ENCODE measurements around the gene STRIP2.

Gene STRIP2

DNA sequence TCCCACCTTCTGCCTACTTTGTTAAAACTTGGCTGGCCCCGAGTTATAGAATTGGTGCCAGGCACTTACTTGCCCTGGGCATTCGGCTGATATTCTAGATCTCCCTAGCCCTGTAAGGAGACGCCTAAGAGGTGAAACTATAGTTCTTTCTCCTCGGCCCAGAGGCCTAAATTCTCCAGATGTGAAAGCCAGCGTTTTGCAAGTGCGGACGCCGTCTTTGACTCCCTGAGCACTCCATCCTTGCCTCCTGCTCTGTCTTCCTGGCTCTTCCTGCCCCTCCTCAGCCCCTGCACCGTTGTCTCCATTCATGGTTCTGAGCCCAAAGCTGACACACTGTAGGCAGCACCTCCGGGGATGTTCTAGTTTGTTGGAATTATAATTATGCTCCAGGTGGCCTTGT is 79.3 kb downstream of the STRIP2 start:
- TF ChIP-seq, protein P1, sequence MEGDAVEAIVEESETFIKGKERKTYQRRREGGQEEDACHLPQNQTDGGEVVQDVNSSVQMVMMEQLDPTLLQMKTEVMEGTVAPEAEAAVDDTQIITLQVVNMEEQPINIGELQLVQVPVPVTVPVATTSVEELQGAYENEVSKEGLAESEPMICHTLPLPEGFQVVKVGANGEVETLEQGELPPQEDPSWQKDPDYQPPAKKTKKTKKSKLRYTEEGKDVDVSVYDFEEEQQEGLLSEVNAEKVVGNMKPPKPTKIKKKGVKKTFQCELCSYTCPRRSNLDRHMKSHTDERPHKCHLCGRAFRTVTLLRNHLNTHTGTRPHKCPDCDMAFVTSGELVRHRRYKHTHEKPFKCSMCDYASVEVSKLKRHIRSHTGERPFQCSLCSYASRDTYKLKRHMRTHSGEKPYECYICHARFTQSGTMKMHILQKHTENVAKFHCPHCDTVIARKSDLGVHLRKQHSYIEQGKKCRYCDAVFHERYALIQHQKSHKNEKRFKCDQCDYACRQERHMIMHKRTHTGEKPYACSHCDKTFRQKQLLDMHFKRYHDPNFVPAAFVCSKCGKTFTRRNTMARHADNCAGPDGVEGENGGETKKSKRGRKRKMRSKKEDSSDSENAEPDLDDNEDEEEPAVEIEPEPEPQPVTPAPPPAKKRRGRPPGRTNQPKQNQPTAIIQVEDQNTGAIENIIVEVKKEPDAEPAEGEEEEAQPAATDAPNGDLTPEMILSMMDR (IDR thresholded peaks at IDR 0.05; ENCODE audit: extremely low read depth, missing control alignments) = no peak
- no peak for DNase-seq (ENCODE audit: low spot score)

DNA sequence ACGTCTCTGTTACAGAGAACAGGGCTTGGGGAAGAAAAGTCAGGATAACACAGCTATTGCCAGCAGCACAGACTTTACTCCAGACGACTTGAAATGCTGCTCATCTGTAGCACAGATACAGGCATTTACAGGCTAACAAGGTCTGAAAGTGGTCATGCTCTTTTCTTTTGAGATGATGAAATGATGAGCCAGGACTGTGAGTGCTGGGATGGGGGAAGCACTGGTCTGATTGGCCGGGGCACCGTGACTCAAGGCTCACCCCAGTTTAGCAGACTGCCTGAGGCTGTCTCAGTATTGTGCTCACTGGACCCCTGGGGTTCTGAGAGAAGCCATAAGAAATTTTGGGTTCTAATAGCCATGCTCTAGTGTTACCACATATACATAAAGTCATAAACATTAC is 80.5 kb downstream of the STRIP2 start:
- DNase-seq (ENCODE audit: low spot score) = no peak

DNA sequence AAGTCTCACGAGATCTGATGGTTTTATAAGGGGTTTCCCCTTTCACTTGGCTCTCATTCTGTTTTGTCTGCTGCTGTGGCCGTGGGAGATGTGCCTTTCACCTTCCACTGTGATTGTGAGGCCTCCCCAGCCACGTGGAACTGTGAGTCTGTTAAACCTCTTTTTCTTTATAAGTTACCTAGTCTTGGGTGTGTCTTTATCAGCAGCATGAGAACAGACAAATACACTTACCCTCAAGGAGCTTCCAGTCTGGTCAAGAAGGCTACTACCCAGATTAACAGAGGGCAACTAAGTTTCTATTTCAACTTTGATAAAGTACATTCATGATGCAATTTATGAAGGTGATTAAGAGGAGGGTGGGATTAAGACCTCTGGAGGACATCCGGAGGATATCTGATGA is 81.1 kb downstream of the STRIP2 start:
- TF ChIP-seq, protein P1 (IDR thresholded peaks at IDR 0.05; ENCODE audit: extremely low read depth, missing control alignments) = no peak
- DNase-seq (ENCODE audit: low spot score) = no peak

More for the DNA sequence above, 80.5 kb downstream of the STRIP2 start:
- TF ChIP-seq, protein P1 (IDR thresholded peaks at IDR 0.05; ENCODE audit: extremely low read depth, missing control alignments) = no peak

DNA sequence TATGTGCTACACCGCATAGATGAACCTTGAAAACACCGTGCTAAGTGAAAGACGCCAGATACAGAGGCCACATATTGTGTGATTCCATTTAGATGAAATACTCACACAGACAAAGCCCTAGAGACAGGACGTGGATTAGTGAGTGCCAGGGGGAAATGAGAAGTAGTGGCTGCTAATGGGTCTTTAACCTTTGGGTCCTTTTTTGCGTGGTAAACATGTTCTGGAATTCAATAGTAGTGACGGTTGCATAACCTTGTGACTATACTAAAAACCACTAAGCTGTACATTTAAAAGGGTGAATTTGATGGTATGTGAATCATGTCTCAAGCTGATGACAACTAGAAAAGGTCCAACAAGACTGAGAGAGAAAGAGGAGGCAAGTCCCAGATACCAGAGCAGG is 83.7 kb downstream of the STRIP2 start:
- DNase-seq (ENCODE audit: low spot score) = no peak
- TF ChIP-seq, protein P1 (IDR thresholded peaks at IDR 0.05; ENCODE audit: extremely low read depth, missing control alignments) = no peak

DNA sequence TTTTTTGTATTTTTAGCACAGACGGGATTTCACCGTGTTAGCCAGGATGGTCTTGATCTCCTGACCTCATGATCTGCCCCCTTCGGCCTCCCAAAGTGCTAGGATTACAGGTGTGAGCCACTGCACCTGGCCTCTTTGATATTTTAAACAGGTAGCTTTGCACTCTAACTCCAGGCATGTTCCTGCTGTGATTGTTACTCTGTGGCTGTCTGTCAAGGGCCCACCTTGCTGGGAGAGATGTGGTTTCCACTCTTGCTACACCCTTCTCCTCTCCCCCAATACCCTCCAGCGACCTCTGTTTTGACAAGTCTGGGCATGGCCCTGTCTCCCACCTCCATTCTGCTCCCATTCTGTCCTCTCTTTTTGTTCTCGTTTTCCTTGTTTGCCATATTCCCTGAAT is 85.2 kb downstream of the STRIP2 start:
- no peak for DNase-seq (ENCODE audit: low spot score)
- TF ChIP-seq, protein P1 (IDR thresholded peaks at IDR 0.05; ENCODE audit: extremely low read depth, missing control alignments) = no peak

DNA sequence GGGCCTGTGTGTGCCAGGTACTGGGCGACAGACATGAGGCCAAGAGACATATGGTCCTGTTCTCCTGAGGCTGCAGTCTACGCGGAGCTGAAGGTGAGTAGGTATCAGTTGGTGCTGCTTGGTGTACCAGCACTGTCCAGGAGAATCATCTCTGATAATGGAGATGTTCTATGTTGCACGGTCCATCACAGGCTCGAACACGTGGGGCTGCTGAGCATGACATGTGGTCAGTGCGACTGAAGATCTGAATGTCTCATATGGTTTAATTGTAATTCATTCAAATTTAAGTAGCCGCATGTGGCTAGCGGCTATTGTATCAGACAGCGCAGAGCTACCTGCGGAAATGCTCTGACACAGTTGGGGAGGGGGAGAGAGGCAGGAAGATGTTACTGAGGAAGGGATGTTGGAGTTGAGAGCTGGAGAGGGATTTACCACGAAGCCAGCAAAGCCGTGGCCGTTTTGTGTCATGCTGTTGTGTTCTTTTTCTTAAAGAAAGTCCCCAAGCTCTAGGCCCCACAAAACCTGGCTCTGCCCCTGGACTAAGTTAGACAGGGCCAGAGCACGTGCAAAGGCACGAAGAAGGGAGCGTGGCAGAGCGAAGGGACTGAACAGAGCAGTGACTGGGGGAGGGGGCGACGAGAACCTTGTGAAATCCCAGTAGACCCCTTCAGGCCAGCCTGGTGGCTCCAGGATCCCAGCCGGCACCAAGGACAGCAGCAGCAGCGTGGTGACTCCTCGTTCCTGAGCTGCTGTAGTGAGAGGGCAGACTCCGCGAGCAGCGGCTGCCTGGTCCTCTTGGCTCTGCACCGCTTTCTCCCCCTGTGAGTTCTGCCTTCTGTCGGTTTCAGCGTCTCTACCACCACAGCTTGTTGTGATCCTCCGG is 88.1 kb downstream of the STRIP2 start:
- TF ChIP-seq, protein P1 (IDR thresholded peaks at IDR 0.05; ENCODE audit: extremely low read depth, missing control alignments) = no peak
- no peak for DNase-seq (ENCODE audit: low spot score)

DNA sequence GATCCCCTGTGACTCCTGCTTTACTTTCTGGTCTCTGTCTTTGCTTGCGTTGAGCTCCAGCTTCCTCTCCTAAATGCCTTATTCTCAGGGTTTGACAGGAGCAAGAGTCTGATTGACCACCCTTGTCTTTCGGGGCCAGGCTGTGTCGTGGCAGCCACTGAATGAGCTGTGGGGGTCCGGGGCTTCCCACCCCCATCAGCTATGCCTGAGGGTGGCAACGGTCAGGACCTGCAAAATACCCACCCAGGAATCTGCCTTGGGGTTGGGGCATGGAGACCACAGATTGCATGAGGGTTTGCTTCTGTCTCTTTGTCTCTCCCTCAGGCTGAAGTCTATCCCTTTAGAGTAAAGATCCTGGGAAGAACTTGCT is 88.7 kb downstream of the STRIP2 start:
- TF ChIP-seq, protein P1 (IDR thresholded peaks at IDR 0.05; ENCODE audit: extremely low read depth, missing control alignments) = no peak
- DNase-seq (ENCODE audit: low spot score) = no peak
